IMR-90 (cell line): ENCODE measurements around the gene ABHD18. TPM values are rescaled to one million over a fixed set of nuclear protein-coding genes. Genes with fewer than 3 reads are reported as not detected.
A peak's percentile ranks its signal among the peaks of the same experiment; 100 is the strongest.

ENCODE experiments used
- ATAC-seq: fragments of 200-7000 bp; cut with Tn5 transposase; 2 replicates; pipeline ENCODE4 v1.9.1; 2020; ENCODE audit warnings: low read depth, mild to moderate bottlenecking, moderate library complexity
- Bru-seq: library from RNA; stranded (reverse); fragments of 400-500 nt; gene quantifications from one replicate; lab custom pipeline; 2021; lab: Mats Ljungman, UMichigan
- BruChase-seq, 2 experiments: library from RNA; stranded (reverse); fragments of 400-500 nt; gene quantifications; one replicate each; lab custom pipeline; 2021; lab: Mats Ljungman, UMichigan
- BruUV-seq: library from RNA; stranded (reverse); fragments of 400-500 nt; replicated peaks from 2 replicates; lab custom pipeline; 2021; lab: Mats Ljungman, UMichigan
- CTCF ChIA-PET: fragments of 300-600 bp; formaldehyde crosslinking; extraction: SDS; loops from one replicate; lab custom pipeline; 2021; ENCODE audit warnings: antibody characterized with exemption; lab: Yijun Ruan, JAX
- POLR2A ChIA-PET: fragments of 300-600 bp; sonication (Branson Sonifier 250); formaldehyde crosslinking; loops from one replicate; lab custom pipeline; 2022; ENCODE audit warnings: antibody characterized with exemption; ENCODE audit not compliant: unreplicated experiment; lab: Charles Lee
- DNase-seq: peaks from one replicate; pipeline ENCODE4 v3.0.0; 2013
- H2AFZ ChIP-seq: replicated peaks from 2 replicates; pipeline ENCODE3; 2013; ENCODE audit warnings: low read length, mild to moderate bottlenecking; ENCODE audit not compliant: poor library complexity
- H2AK5ac ChIP-seq: 2 replicates; pipeline ENCODE4 v1.6.1; 2013; ENCODE audit warnings: low read depth, low read length, inconsistent platforms
- H2AK9ac ChIP-seq: replicated peaks from 2 replicates; pipeline ENCODE3; 2013; ENCODE audit warnings: mild to moderate bottlenecking, low read depth, low read length, moderate library complexity; ENCODE audit not compliant: poor library complexity
- H2BK120ac ChIP-seq: 2 replicates; pipeline ENCODE4 v1.6.1; 2013; ENCODE audit warnings: low read depth, low read length, inconsistent platforms
- H2BK15ac ChIP-seq: 3 replicates; pipeline ENCODE4 v1.6.1; 2013; ENCODE audit warnings: low read depth, low read length, inconsistent platforms
- H2BK20ac ChIP-seq: 2 replicates; pipeline ENCODE4 v1.6.1; 2013; ENCODE audit warnings: low read depth, mild to moderate bottlenecking, inconsistent platforms, low read length, moderate library complexity
- H2BK5ac ChIP-seq: 2 replicates; pipeline ENCODE4 v1.6.1; 2013; ENCODE audit warnings: mild to moderate bottlenecking, low read depth, low read length, inconsistent platforms; ENCODE audit not compliant: poor library complexity, severe bottlenecking
- H3K14ac ChIP-seq: replicated peaks from 2 replicates; pipeline ENCODE4 v1.6.1; 2013; ENCODE audit warnings: low read depth, low read length, inconsistent platforms
- H3K18ac ChIP-seq: 2 replicates; pipeline ENCODE4 v1.6.1; 2013; ENCODE audit warnings: low read depth, low read length, control low read depth
- H3K23ac ChIP-seq: 2 replicates; pipeline ENCODE4 v1.6.1; 2013; ENCODE audit warnings: low read depth, low read length, inconsistent platforms
- H3K27ac ChIP-seq: 2 replicates; pipeline ENCODE4 v1.5.1; 2013; ENCODE audit warnings: mild to moderate bottlenecking, control low read depth, low read length; ENCODE audit not compliant: insufficient read depth
- H3K27me3 ChIP-seq: 2 replicates; pipeline ENCODE4 v1.6.1; 2013; ENCODE audit warnings: low read length; ENCODE audit not compliant: control insufficient read depth, insufficient read depth
- H3K36me3 ChIP-seq: 2 replicates; pipeline ENCODE4 v1.6.1; 2013; ENCODE audit warnings: low read length, mixed read lengths; ENCODE audit not compliant: control insufficient read depth, insufficient read depth
- H3K4ac ChIP-seq: 2 replicates; pipeline ENCODE4 v1.6.1; 2013; ENCODE audit warnings: low read depth, low read length, inconsistent platforms
- H3K4me1 ChIP-seq: 2 replicates; pipeline ENCODE4 v1.6.1; 2013; ENCODE audit warnings: low read length, mixed read lengths; ENCODE audit not compliant: control insufficient read depth, insufficient read depth
- H3K4me2 ChIP-seq: 2 replicates; pipeline ENCODE4 v1.6.1; 2013; ENCODE audit warnings: low read depth, mild to moderate bottlenecking, control low read depth, low read length, moderate library complexity
- H3K4me3 ChIP-seq: 2 replicates; pipeline ENCODE4 v1.5.1; 2013; ENCODE audit warnings: low read depth, mild to moderate bottlenecking, control low read depth, low read length, moderate library complexity; ENCODE audit not compliant: insufficient read depth
- H3K56ac ChIP-seq: 2 replicates; pipeline ENCODE4 v1.6.1; 2013; ENCODE audit warnings: low read length, inconsistent platforms; ENCODE audit not compliant: insufficient read depth; ENCODE audit errors: extremely low read depth
- H3K79me1 ChIP-seq, 2 experiments: 2 replicates each; pipeline ENCODE4 v1.6.1; 2013; ENCODE audit warnings: low read length in 2 of 2, inconsistent platforms in 1 of 2, low read depth in 1 of 2
- H3K9ac ChIP-seq: 2 replicates; pipeline ENCODE4 v1.6.1; 2013; ENCODE audit warnings: low read depth, low read length, control low read depth
- H3K9me1 ChIP-seq: 2 replicates; pipeline ENCODE4 v1.6.1; 2013; ENCODE audit warnings: low read length, inconsistent platforms; ENCODE audit not compliant: insufficient read depth
- H3K9me3 ChIP-seq: 2 replicates; pipeline ENCODE4 v1.6.1; 2013; ENCODE audit warnings: low read length; ENCODE audit not compliant: control insufficient read depth, insufficient read depth
- H4K20me1 ChIP-seq: 2 replicates; pipeline ENCODE4 v1.6.1; 2013; ENCODE audit warnings: low read length, inconsistent platforms; ENCODE audit not compliant: insufficient read depth
- H4K5ac ChIP-seq: 2 replicates; pipeline ENCODE4 v1.6.1; 2013; ENCODE audit warnings: mild to moderate bottlenecking, low read depth, low read length, control low read depth
- H4K8ac ChIP-seq, 2 experiments: 2 replicates each; pipeline ENCODE4 v1.6.1; 2013; ENCODE audit warnings: low read depth in 2 of 2, low read length in 2 of 2, control low read depth in 1 of 2, inconsistent platforms in 1 of 2
- H4K91ac ChIP-seq: 2 replicates; pipeline ENCODE4 v1.6.1; 2013; ENCODE audit warnings: low read depth, low read length, inconsistent platforms; ENCODE audit not compliant: insufficient read depth
- BHLHE40 ChIP-seq: fragments of 150-350 bp; IDR thresholded peaks from 2 replicates; pipeline ENCODE4 v1.6.1; 2016; ENCODE audit warnings: mild to moderate bottlenecking, low read depth, low read length
- CHD1 ChIP-seq: IDR thresholded peaks from 2 replicates; pipeline ENCODE4 v1.6.1; 2012; ENCODE audit warnings: low read depth, low read length, improper control_type of control experiment
- CTCF ChIP-seq: conservative IDR thresholded peaks from 2 replicates; pipeline ENCODE4 v1.5.1; 2012; ENCODE audit warnings: mild to moderate bottlenecking, low read depth, low read length, improper control_type of control experiment
- FOS ChIP-seq: fragments of 150-350 bp; IDR thresholded peaks from 2 replicates; pipeline ENCODE4 v1.6.1; 2016; ENCODE audit warnings: low read depth, low read length
- MAFK ChIP-seq: IDR thresholded peaks from 2 replicates; pipeline ENCODE4 v1.6.1; 2012; ENCODE audit warnings: low read depth, low read length, improper control_type of control experiment
- MAZ ChIP-seq: IDR thresholded peaks from 2 replicates; pipeline ENCODE4 v1.6.1; 2012; ENCODE audit warnings: low read depth, mild to moderate bottlenecking, low read length, improper control_type of control experiment, moderate library complexity, borderline replicate concordance
- MXI1 ChIP-seq: IDR thresholded peaks from 2 replicates; pipeline ENCODE4 v1.6.1; 2012; ENCODE audit warnings: low read depth, mild to moderate bottlenecking, low read length, moderate library complexity, borderline replicate concordance
- NFE2L2 ChIP-seq: fragments of 150-350 bp; IDR thresholded peaks from 2 replicates; pipeline ENCODE4 v1.6.1; 2016; ENCODE audit warnings: low read depth, mild to moderate bottlenecking, low read length
- POLR2A ChIP-seq: IDR thresholded peaks from 2 replicates; pipeline ENCODE4 v1.6.1; 2012; ENCODE audit warnings: mild to moderate bottlenecking, low read depth, low read length
- RAD21 ChIP-seq: IDR thresholded peaks from 2 replicates; pipeline ENCODE4 v1.6.1; 2012; ENCODE audit warnings: low read length, improper control_type of control experiment
- RFX5 ChIP-seq: IDR thresholded peaks from 2 replicates; pipeline ENCODE4 v1.8.0; 2012; ENCODE audit warnings: low read depth, mild to moderate bottlenecking, low read length, moderate library complexity
- SMC3 ChIP-seq: fragments of 150-350 bp; IDR thresholded peaks from 2 replicates; pipeline ENCODE4 v1.6.1; 2016; ENCODE audit warnings: low read depth, mild to moderate bottlenecking, antibody characterized with exemption, low read length, moderate library complexity
- USF2 ChIP-seq: fragments of 150-350 bp; IDR thresholded peaks from 2 replicates; pipeline ENCODE4 v1.6.1; 2017; ENCODE audit warnings: mild to moderate bottlenecking, antibody characterized with exemption, low read length, low read depth
- WGBS, 2 experiments: methylation state at CpG; one replicate each; pipeline versions ENCODE4 v1.1.5 to v1.1.7; 2013; ENCODE audit warnings: missing lambda C conversion rate in 2 of 2; ENCODE audit not compliant: insufficient read length in 1 of 2; ENCODE audit errors: extremely low coverage in 2 of 2; 5-methylcytosine and 5-hydroxymethylcytosine counted together
- dilution Hi-C: fragments of 300-500 bp; cut with HindIII; formaldehyde crosslinking; loops from one replicate; pipeline ENCODE4 v1.14.3; 2018; ENCODE audit warnings: low sequenced_read_pairs; ENCODE audit not compliant: unreplicated experiment
- in situ Hi-C: fragments of 300-500 bp; cut with MboI; formaldehyde crosslinking; loops from 3 replicates; pipeline ENCODE4 v1.14.3; 2019; ENCODE audit warnings: low sequenced_read_pairs, inconsistent platforms, mixed read lengths
- intact Hi-C: fragments of 100-400 bp; cut with micrococcal nuclease; formaldehyde crosslinking; loops from 2 replicates; pipeline ENCODE4 v1.10.0; 2022
- long read RNA-seq: library from polyadenylated mRNA; unstranded; transcript quantifications from one replicate; pipeline ENCODE4 v2.0.0, GENCODE V29; 2021; ENCODE audit not compliant: unreplicated experiment
- polyA plus RNA-seq, 3 experiments: library from polyadenylated mRNA; depleted of rRNA; stranded (reverse); fragments of >200 nt; gene quantifications; 2 replicates each; pipeline ENCODE4 v1.2.3, GENCODE V29; 2012; ENCODE audit warnings: low replicate concordance in 1 of 3
- total RNA-seq: library from RNA; depleted of rRNA; stranded (reverse); fragments of >200 nt; gene quantifications from 2 replicates; pipeline ENCODE4 v1.2.3, GENCODE V29; 2012; rRNA removed

The ABHD18 gene
- total RNA-seq (4.3 and 4.7 TPM in 2 replicates), polyA plus RNA-seq (2012; rRNA removed) (1.2 and 2.4 TPM in 2 replicates), Bru-seq, nascent RNA (percentile 63 among the genes with signal in this experiment), BruChase-seq, experiment 1, labeled RNA remaining after a 6-hour chase (percentile 78 among the genes with signal in this experiment), BruChase-seq, experiment 2, labeled RNA remaining after a 2-hour chase (percentile 69 among the genes with signal in this experiment)
- 0.22 and 0.30 TPM in 2 replicates for polyA plus RNA-seq (2012; cell fraction: cytosol; rRNA removed)
- 0.90 and 7.6 TPM in 2 replicates for polyA plus RNA-seq (2012; cell fraction: nucleus; rRNA removed; ENCODE audit: low replicate concordance)
- long read RNA-seq, full-length matches to known transcripts, result 2 of 6 reads
- long read RNA-seq, partial matches to known transcripts, result 2 of 6 reads
- long read RNA-seq, other reads (novel, unspliced or antisense), result 2 of 6 reads

GRCh38 chr4:127965062-127965802 lies at the start of gene ABHD18, which contains the start of gene MFSD8:
Gene ABHD18 (plus strand): TSS chr4:127965406. CDS start chr4:127982956, 17,550 bp downstream.
Gene MFSD8 (minus strand): TSS chr4:127965173. CDS start chr4:127965133, 40 bp downstream.
- H3K4me1 ChIP-seq, result no peaks in the 10 kb centered on the region
- H2AFZ ChIP-seq, result peak within 1 kb of the TSS; percentile 99
- H3K4me3 ChIP-seq, result peak within 1 kb of the TSS; percentile 69
- dilution Hi-C loops, result no loop called here
- H3K56ac ChIP-seq, result peak within 1 kb of the TSS; percentile 48; the same call in 1 of the 2 replicates
- TF ChIP-seq BHLHE40, result peak; percentile 82; the same call in 1 of the 2 replicates
- no peak for TF ChIP-seq NFE2L2
- no peak for TF ChIP-seq MAFK
- peak; percentile 73; the same call in 1 of the 2 replicates for TF ChIP-seq MXI1
- TF ChIP-seq CHD1, result no peak
- TF ChIP-seq SMC3, result peak; percentile 28; the same call in 1 of the 2 replicates
- no peak for TF ChIP-seq RFX5
- peak; percentile 42 for TF ChIP-seq RAD21
- no peak for TF ChIP-seq FOS
- peak; percentile 71 for TF ChIP-seq POLR2A
- peak; percentile 45 for TF ChIP-seq CTCF
- TF ChIP-seq USF2, result peak; percentile 60
- peak; percentile 14; the same call in 1 of the 2 replicates for TF ChIP-seq MAZ
- intact Hi-C loops, result loop anchor here (2.0 to 10.0 kb wide), 2 partner anchors 96 to 180 kb away; partner anchors contain the start of genes HSPA4L and LARP1B
- H3K18ac ChIP-seq, result peak within 1 kb of the TSS; percentile 1; the same call in 1 of the 2 replicates
- peak within 1 kb of the TSS; percentile 20; the same call in 1 of the 2 replicates for H2AK5ac ChIP-seq
- peak within 1 kb of the TSS; percentile 96 for H3K4ac ChIP-seq
- peak within 1 kb of the TSS; percentile 37 for H4K5ac ChIP-seq
- H3K36me3 ChIP-seq, result no peaks in the 10 kb centered on the region
- no TSS peak for BruUV-seq
- peak within 1 kb of the TSS; percentile 90 for H3K14ac ChIP-seq
- H2BK20ac ChIP-seq, result peak within 1 kb of the TSS; percentile 54; the same call in 1 of the 2 replicates
- H3K9me3 ChIP-seq, result no peaks in the 10 kb centered on the region
- in situ Hi-C loops, result no loop called here
- ATAC-seq (peak; percentile 97), DNase-seq (peak; percentile 99)
- POLR2A ChIA-PET, result interaction anchor here (0.5 to 0.7 kb wide), 2 partner anchors 9 to 458 kb away, joined by 3 read pairs; no protein-coding TSS in a partner anchor
- H3K9me1 ChIP-seq, result peaks cover 2% of the 10 kb centered on the region; the same call in 1 of the 2 replicates
- peak within 1 kb of the TSS; percentile 59 to 88; a peak in 3 of 4 replicates for H4K8ac ChIP-seq
- H4K20me1 ChIP-seq, result no peaks in the 10 kb centered on the region
- peaks cover 8 to 55% of the 10 kb centered on the region in 2 experiments for H3K79me1 ChIP-seq
- CTCF ChIA-PET, result interaction anchor here (0.9 to 1.1 kb wide), 2 partner anchors 55 to 96 kb away, joined by 3 read pairs; partner anchors contain the start of gene LARP1B
- peak within 1 kb of the TSS; percentile 77 for H2BK120ac ChIP-seq
- peak within 1 kb of the TSS; percentile 94 for H2AK9ac ChIP-seq
- H4K91ac ChIP-seq, result peak within 1 kb of the TSS; percentile 57
- H2BK15ac ChIP-seq, result no peak within 1 kb of the TSS
- H3K27me3 ChIP-seq, result no peaks in the 10 kb centered on the region
- peak within 1 kb of the TSS; percentile 63 for H3K27ac ChIP-seq
- H3K23ac ChIP-seq, result peak within 1 kb of the TSS; percentile 94
- WGBS, 2 experiments, result 0% methylated on average over 44 of the region's 69 CpGs; no CpG with 5 or more reads in 1 of the 2 experiments
- peak within 1 kb of the TSS; percentile 51 for H2BK5ac ChIP-seq
- H3K4me2 ChIP-seq, result peak within 1 kb of the TSS; percentile 100
- peak within 1 kb of the TSS; percentile 79 for H3K9ac ChIP-seq
